ENCODE results near the gene ISLR. TPM values are rescaled to one million over a fixed set of nuclear protein-coding genes. Genes with fewer than 3 reads are reported as not detected.

The ISLR gene
- total RNA-seq, 1 experiment from 2014 or later = 0.12 TPM

- intact Hi-C loops (cut with micrococcal nuclease) = no loop called here
- no TSS peak for BruUV-seq (replicated peaks)
- peaks cover 3 to 9% of the 10 kb centered on the region in 2 experiments; a peak in 3 of 4 replicates for H3K4me1 ChIP-seq (ENCODE audit: control insufficient read depth in 1 of 2, insufficient read depth in 2 of 2, low read length in 2 of 2)
- no peaks in the 10 kb centered on the region for H4K20me1 ChIP-seq (ENCODE audit: insufficient read depth)
- ChIA-PET RAD21 (ENCODE audit: low non-redundant PET in 1 of 2, low total read pairs in 2 of 2, uncharacterized antibody in 2 of 2, unreplicated experiment in 2 of 2) (no interaction called here), POLR2A (no interaction called here), CTCF (interaction anchor here (3.3 kb wide), 1 partner anchor 162 kb away, joined by 33 read pairs; no protein-coding TSS in a partner anchor)
- H3K9me2 ChIP-seq (ENCODE audit: insufficient read depth) = no peaks in the 10 kb centered on the region
- H3K9me3 ChIP-seq (ENCODE audit: control insufficient read depth in 1 of 2, insufficient read depth in 1 of 2, low read depth in 1 of 2, low read length in 2 of 2) = no peaks in the 10 kb centered on the region
- no peak overlapping the region for H3K27ac ChIP-seq (ENCODE audit: low read depth, low read length)
- no peak for DNase-seq (ENCODE audit: low read depth, low spot score)
- no peak for TF ChIP-seq FOSL1 (IDR thresholded peaks at IDR 0.05; ENCODE audit: low read depth)
- no peaks in the 10 kb centered on the region for H3K79me2 ChIP-seq (ENCODE audit: insufficient read depth, low read length)
- ATAC-seq = no peak
- no peaks in the 10 kb centered on the region for H3K36me3 ChIP-seq (ENCODE audit: control insufficient read depth in 1 of 2, insufficient read depth in 2 of 2, low read length in 2 of 2)
- H3K4me3 ChIP-seq (replicated peaks in 1 of 2; ENCODE audit: low read depth in 1 of 2, low read length in 2 of 2) = no peak overlapping the region
- H3K9ac ChIP-seq (ENCODE audit: low read length) = no peak overlapping the region
- no peaks in the 10 kb centered on the region for H3K27me3 ChIP-seq (ENCODE audit: insufficient read depth, low read length)
- H3K4me2 ChIP-seq (ENCODE audit: low read length) = no peak overlapping the region
- no peak overlapping the region for H2AFZ ChIP-seq (ENCODE audit: low read depth, low read length, poor library complexity, severe bottlenecking)
Observed at GRCh38 chr15:74146277-74146800, 27.2 kb upstream of the ISLR start.

DNA sequence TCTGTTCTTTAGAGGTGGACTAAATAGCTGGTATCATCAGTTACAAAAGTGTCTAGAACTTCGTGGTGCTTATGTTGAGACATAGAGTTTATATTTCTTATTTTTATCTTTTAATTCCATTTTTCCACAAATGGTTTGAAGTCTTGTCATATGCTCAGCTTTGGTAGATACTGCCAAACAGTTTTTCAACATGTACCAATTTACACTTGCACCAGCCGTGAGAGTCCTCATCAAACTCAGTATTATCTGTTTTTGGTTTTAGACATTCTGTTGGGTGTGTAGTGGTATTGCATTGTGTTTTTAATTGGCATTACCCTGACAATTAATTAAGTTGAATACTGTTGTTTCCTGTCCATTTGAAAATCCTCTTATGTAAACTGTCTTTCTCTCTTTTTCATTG lies 26.5 kb upstream of the ISLR start:
- ChIA-PET POLR2A (no interaction called here), CTCF (no interaction called here), RAD21 (ENCODE audit: low non-redundant PET in 1 of 2, low total read pairs in 2 of 2, uncharacterized antibody in 2 of 2, unreplicated experiment in 2 of 2) (no interaction called here)
- H3K79me2 ChIP-seq (ENCODE audit: insufficient read depth, low read length) = no peaks in the 10 kb centered on the region
- H3K36me3 ChIP-seq (ENCODE audit: control insufficient read depth in 1 of 2, insufficient read depth in 2 of 2, low read length in 2 of 2) = no peaks in the 10 kb centered on the region
- H3K9me3 ChIP-seq (ENCODE audit: control insufficient read depth in 1 of 2, insufficient read depth in 1 of 2, low read depth in 1 of 2, low read length in 2 of 2) = no peaks in the 10 kb centered on the region
- no peak overlapping the region for H2AFZ ChIP-seq (ENCODE audit: low read depth, low read length, poor library complexity, severe bottlenecking)
- H3K4me1 ChIP-seq (ENCODE audit: control insufficient read depth in 1 of 2, insufficient read depth in 2 of 2, low read length in 2 of 2) = peaks cover 3 to 9% of the 10 kb centered on the region in 2 experiments; a peak in 3 of 4 replicates
- H3K4me3 ChIP-seq (replicated peaks in 1 of 2; ENCODE audit: low read depth in 1 of 2, low read length in 2 of 2) = no peak overlapping the region
- H3K4me2 ChIP-seq (ENCODE audit: low read length) = no peak overlapping the region
- intact Hi-C loops (cut with micrococcal nuclease) = no loop called here
- no peaks in the 10 kb centered on the region for H4K20me1 ChIP-seq (ENCODE audit: insufficient read depth)
- TF ChIP-seq EZH2phosphoT487 (IDR thresholded peaks at IDR 0.05; ENCODE audit: borderline replicate concordance) = no peak
- no peak for TF ChIP-seq ELF1 (IDR thresholded peaks at IDR 0.05; ENCODE audit: borderline replicate concordance, low read depth)
- no peak for TF ChIP-seq ZNF274 (IDR thresholded peaks at IDR 0.05; ENCODE audit: low read depth, low read length)
- TF ChIP-seq, protein P1, sequence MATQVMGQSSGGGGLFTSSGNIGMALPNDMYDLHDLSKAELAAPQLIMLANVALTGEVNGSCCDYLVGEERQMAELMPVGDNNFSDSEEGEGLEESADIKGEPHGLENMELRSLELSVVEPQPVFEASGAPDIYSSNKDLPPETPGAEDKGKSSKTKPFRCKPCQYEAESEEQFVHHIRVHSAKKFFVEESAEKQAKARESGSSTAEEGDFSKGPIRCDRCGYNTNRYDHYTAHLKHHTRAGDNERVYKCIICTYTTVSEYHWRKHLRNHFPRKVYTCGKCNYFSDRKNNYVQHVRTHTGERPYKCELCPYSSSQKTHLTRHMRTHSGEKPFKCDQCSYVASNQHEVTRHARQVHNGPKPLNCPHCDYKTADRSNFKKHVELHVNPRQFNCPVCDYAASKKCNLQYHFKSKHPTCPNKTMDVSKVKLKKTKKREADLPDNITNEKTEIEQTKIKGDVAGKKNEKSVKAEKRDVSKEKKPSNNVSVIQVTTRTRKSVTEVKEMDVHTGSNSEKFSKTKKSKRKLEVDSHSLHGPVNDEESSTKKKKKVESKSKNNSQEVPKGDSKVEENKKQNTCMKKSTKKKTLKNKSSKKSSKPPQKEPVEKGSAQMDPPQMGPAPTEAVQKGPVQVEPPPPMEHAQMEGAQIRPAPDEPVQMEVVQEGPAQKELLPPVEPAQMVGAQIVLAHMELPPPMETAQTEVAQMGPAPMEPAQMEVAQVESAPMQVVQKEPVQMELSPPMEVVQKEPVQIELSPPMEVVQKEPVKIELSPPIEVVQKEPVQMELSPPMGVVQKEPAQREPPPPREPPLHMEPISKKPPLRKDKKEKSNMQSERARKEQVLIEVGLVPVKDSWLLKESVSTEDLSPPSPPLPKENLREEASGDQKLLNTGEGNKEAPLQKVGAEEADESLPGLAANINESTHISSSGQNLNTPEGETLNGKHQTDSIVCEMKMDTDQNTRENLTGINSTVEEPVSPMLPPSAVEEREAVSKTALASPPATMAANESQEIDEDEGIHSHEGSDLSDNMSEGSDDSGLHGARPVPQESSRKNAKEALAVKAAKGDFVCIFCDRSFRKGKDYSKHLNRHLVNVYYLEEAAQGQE (IDR thresholded peaks at IDR 0.05; ENCODE audit: low read depth) = no peak
- TF ChIP-seq POLR2A (IDR thresholded peaks at IDR 0.05; ENCODE audit: borderline replicate concordance, extremely low read depth, insufficient read depth, insufficient read length) = no peak
- TF ChIP-seq, protein P2, sequence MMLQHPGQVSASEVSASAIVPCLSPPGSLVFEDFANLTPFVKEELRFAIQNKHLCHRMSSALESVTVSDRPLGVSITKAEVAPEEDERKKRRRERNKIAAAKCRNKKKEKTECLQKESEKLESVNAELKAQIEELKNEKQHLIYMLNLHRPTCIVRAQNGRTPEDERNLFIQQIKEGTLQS (IDR thresholded peaks at IDR 0.05) = no peak
- TF ChIP-seq SIN3A (IDR thresholded peaks at IDR 0.05; ENCODE audit: low read depth) = no peak
- TF ChIP-seq YY1 (IDR thresholded peaks at IDR 0.05; ENCODE audit: extremely low read depth, insufficient replicate concordance, low read depth, low read length) = no peak
- no peak for TF ChIP-seq RAD21 (IDR thresholded peaks at IDR 0.05; ENCODE audit: low read depth)
- no peak for TF ChIP-seq TCF7L2 (IDR thresholded peaks at IDR 0.05; ENCODE audit: borderline replicate concordance, extremely low read depth, insufficient read depth, insufficient read length)
- DNase-seq (ENCODE audit: low read depth, low spot score) (no peak), ATAC-seq (no peak)
- BruUV-seq (replicated peaks) = no TSS peak
- no peak overlapping the region for H3K9ac ChIP-seq (ENCODE audit: low read length)
- no peak overlapping the region for H3K27ac ChIP-seq (ENCODE audit: low read depth, low read length)
- no peaks in the 10 kb centered on the region for H3K9me2 ChIP-seq (ENCODE audit: insufficient read depth)
- H3K27me3 ChIP-seq (ENCODE audit: insufficient read depth, low read length) = no peaks in the 10 kb centered on the region

Measured in HCT116 (cell line).